ENCODE results near the gene CALHM3. TPM values are rescaled to one million over a fixed set of nuclear protein-coding genes. Genes with fewer than 3 reads are reported as not detected.

Gene CALHM3
- total RNA-seq, 1 donor from 2014 or later, result not detected

- DNase-seq (no peak), ATAC-seq (ENCODE audit: poor library complexity) (peak; percentile 69)
- intact Hi-C loops (cut with DNase I), result no loop called here
Measured at GRCh38 chr10:103481974-103482531, 3.0 kb upstream of the CALHM3 start.

DNA sequence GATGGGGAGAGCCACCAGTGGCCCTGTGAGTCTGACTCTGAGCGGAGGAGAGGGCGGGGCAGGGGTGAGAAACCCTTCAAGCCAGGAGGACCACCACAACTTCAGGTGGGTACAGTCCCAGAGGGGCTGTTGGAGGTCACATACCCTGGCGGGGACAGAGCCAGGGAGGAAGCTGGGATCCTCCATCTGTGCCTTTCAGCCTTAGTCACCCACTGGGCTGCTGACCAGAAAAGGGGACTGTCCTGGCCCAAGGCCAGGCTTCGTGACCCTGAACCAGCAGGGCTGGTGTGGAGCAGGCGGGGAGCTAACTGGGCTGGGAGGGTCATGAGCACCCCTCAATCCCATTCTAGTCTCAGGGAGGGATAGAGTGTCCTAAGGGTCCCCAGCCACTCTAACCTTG, 1.5 kb upstream of the CALHM3 start:
- ATAC-seq (ENCODE audit: poor library complexity), result no peak
- intact Hi-C loops (cut with DNase I), result no loop called here
- DNase-seq, result no peak

- DNase-seq, result no peak
- intact Hi-C loops (cut with DNase I), result no loop called here
- ATAC-seq (ENCODE audit: poor library complexity), result no peak
Measured at GRCh38 chr10:103478671-103479070, 369 bp downstream of the CALHM3 start.

DNA sequence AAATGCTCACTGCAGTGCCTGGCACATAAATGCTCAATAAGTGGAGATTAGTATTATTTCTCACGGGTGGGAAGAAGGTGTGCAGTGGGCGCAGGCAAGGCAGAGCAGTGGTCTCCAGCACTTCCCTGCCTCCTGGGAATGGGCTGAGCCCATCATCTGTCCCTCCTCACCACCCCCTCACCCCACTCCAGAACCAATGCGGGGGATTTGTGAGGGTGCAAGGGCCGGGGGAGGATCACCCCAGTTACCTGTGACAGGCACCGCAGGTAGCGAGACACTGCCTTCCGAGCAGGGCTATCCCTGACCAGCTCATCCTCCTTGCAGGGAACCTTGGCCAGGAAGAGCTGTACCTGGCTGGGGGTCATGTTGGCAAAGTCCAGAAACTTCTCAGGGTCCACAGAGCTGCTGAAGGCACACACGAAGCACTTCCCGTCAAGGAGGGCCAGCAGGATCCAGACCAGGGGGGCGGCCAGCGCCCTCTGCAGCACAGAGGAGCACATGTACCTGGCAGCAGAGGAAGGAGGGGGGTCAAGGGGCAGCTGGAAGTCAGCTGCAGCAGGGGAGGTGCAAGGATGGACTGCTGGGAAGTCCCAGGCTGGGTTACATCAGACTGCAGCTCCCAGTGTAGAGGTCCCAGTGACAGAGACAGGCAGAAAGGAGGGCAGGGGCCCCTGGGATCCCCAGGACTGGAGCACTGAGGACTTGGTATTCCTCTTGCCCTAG, 2.8 kb downstream of the CALHM3 start:
- intact Hi-C loops (cut with DNase I), result no loop called here
- no peak for DNase-seq
- no peak for ATAC-seq (ENCODE audit: poor library complexity)

DNA sequence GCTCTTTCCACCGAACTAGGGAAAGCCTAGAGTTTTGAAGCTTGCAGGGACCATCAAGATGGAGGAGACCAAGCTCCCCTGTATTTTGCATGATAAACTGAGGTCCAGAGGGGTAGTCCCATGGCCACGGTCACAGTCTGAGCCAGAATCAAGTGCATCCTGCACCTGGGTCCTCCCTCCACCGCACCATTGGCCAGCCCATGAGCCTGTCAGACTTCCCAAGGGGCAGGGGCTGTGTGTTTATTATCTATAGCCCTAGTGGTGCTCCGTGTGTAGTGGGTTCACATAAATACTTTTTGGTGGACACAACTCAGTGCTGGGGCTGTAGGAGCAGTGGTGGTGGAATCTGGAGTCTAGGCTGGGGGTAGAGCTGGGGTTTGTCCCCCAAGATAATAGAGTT, 3.6 kb downstream of the CALHM3 start:
- intact Hi-C loops (cut with DNase I), result no loop called here
- no peak for ATAC-seq (ENCODE audit: poor library complexity)
- no peak for DNase-seq

DNA sequence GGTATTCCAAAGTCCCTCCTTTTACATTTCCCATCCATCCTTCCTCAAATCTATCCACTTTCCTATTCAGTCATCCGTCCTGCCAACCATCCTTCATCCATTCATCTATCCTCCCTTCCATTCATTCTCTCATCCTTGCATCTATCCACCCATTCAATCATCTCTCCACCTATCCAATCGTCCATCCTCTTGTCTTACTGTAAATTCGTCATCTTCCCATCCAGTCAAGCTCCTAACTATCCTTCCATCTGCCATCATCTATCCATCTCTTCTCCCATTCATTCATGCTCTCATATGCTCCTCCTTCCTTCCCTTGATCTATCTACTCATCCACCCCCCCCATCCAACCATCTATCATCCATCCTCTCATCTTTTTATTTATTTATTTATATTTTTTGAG, 5.0 kb downstream of the CALHM3 start:
- DNase-seq (no peak), ATAC-seq (ENCODE audit: poor library complexity) (no peak)
- intact Hi-C loops (cut with DNase I), result no loop called here

DNA sequence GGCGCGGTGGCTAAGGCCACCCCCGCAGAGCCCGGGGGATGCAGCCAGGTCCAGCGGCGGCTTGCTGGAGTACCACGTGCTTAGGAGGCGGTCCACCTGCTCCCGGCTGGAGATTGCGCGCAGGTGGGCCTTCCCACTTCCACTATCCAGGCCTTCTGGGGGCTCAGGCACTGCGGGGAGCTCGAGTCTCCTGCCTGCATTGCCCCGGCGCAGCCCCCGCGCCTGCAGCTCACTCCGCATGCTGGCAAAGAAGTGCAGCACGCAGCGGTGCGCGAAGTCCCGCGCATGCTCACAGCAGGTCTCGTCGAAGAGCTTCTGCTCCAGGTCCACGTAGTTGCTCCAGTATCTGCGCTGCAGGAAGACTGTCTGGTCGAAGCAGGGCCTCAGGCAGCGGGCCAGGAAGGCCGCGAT, 5.8 kb downstream of the CALHM3 start:
- no peak for ATAC-seq (ENCODE audit: poor library complexity)
- intact Hi-C loops (cut with DNase I), result no loop called here
- DNase-seq, result no peak

DNA sequence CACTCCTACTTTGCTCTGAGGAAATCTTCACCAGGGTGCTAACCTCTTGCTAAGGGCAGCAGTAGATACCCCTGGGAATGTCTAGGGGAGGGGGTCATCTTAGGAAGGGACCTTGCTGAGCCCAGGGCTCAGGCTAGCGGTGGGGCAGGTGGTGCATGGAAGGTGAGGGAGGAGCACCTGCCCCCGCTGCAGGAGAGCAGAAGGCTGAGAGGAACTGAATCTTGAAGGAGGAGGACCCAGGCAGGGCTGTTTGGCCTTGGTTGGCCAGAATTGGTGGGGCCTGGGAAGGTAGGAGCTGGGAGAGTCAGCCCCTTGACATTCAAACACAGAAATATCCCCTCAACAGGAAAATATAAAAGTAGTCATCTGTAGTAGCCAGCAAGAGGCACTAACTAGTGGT, 7.0 kb downstream of the CALHM3 start:
- no peak for ATAC-seq (ENCODE audit: poor library complexity)
- intact Hi-C loops (cut with DNase I), result no loop called here
- DNase-seq, result no peak

DNA sequence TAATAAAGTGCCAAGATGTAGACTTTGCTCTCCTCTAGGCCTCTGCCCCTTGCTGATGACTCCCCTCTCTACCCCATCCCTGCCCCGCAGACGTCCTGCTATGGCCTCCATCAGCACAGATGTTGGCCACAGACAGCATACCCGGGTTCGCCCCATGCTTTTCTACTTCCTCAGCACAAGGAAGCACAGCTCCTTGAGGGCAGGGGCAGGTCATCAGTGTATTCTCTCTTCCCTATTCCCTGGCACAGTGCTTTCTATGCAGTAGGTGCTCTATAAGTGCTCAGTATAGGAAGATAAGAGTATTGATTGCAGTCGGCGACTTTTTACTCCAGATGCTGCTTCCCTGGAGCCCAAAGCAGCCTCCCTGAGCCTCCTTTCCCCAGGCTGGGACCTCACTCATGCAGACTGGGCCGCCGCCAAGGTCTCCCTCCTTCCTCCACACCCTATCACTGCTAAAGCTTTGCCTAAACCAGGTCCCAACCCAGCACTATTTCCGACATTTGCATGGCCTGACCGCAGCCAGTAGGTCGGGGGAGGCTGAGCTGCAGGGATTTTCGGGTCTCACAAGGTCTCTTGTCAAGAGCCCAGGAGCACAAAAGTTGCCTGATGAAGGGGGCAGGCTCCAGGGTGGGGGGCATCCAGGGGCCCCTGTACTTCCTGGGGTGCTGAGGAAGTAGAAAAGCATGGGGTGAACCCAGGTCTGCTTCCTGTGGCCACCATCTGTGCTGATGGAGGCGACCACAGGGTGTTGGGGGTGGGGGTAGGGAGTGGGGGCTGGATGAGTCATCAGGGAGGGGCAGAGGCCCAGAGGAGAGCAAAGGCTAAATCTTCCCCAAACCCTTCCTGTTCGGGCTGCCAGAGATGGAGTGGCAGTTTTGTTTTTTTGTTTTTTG, 8.0 kb downstream of the CALHM3 start:
- DNase-seq, result peak; percentile 75
- intact Hi-C loops (cut with DNase I), result no loop called here
- peak; percentile 76 for ATAC-seq (ENCODE audit: poor library complexity)

DNA sequence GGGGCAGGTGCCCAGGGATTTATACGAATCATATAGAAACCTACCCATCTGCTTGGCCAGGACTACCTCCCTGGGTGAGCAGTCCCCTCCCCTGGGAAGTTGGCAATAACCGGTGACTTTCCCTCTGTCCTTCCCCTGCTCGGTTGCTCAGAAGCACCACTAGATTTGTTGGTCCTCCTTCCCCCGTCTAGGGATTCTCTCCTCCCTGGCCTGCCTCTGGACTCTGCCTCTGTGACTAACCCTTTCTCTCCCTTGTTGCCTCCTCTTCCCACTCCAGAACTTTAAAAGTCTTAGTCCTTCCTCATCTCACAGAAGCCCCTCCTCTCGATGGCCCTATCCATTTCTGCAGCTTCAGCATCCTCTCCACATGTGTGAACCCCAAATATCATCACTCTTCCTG, 9.8 kb downstream of the CALHM3 start:
- DNase-seq, result no peak
- no peak for ATAC-seq (ENCODE audit: poor library complexity)
- intact Hi-C loops (cut with DNase I), result no loop called here

- DNase-seq (no peak), ATAC-seq (ENCODE audit: poor library complexity) (no peak)
- intact Hi-C loops (cut with DNase I), result no loop called here
Measured at GRCh38 chr10:103467406-103467805, 11.6 kb downstream of the CALHM3 start.

DNA sequence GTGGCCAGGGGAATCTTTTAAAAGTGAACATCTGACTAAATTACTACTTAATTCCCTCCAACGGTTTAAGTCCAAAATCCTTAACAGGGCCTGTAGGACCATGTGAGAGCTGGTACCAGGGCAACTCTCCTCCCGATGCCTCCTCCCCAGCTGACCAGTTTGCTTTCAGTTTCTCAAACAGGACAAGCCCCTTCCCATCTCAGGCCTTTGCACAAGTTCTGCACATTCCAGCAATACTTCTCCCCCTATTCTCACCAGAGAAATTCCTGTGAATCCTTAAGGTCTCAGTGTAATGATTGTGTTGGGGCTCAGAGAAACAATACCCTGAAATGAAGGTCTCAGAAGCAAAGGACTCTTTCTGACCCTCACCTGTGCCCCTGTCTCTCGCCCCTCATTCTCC, 12.3 kb downstream of the CALHM3 start:
- DNase-seq, result no peak
- intact Hi-C loops (cut with DNase I), result no loop called here
- no peak for ATAC-seq (ENCODE audit: poor library complexity)

DNA sequence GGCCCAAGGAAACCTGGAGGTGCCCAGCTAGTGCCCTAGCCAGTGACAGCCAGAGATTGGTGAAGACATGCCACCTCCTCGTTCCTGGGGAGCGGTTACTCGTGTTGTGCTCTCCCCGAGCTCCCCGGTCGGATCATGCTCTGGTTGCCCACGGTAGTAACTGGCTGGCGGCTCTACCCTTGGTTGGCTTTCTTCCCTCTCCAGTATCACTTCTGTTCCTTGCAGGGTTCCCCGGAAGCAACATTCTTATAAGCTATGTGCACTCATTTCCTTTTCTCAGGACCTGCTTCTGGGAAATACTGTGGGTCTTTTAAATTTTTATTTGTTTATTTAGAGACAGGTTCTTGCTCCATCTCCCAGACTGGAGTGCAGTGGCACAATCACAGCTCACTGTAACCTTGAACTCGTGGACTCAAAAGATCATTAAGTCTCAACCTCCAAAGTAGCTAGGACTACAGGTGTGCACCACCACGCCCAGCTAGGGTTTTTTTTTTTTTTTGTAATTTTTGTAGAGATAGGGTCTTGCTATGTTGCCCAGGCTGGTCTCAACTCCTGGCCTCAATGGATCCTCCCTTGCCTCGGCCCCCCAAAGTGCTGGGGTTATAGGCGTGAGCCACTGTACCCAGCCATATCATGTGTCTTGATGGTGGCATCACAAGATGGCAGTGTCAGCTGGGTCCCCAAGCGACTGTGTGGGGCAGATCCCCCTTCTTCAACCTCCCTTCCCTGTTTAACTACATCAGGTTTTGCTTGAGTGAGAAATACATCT, 13.4 kb downstream of the CALHM3 start:
- DNase-seq, result no peak
- ATAC-seq (ENCODE audit: poor library complexity), result no peak
- intact Hi-C loops (cut with DNase I), result no loop called here

GRCh38 chr10:103463499-103463898, 15.5 kb downstream of the CALHM3 start:
- DNase-seq (no peak), ATAC-seq (ENCODE audit: poor library complexity) (no peak)
- intact Hi-C loops (cut with DNase I), result no loop called here

- ATAC-seq (ENCODE audit: poor library complexity) (no peak), DNase-seq (no peak)
Measured at GRCh38 chr10:103459615-103460014, 19.4 kb downstream of the CALHM3 start.

DNA sequence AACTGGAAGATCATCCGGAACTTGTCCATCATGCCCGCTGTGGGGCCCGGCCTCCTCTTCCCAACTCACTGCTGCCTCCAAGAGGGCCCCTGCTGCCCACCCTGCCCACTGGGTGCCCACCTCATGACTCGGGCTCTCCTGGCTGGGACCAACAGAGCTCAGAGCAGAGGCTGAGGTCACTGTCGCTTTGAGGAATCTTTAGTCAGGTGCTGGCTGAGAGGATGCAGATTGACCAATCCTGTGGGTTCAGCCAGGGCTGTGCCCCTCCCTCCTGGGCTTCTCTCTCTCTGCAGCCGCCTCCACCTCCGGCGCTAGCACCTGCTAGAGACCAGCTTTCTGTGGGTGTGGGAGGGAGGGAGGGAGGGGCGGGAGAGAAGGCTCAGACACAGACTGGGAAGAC, 20.3 kb downstream of the CALHM3 start, which contains the start of gene CALHM1:
CALHM1 (minus strand) TSS at position 181 of the 400 bp plus-strand sequence; CDS start at position 32, 149 bp downstream.
- intact Hi-C loops (cut with DNase I), result no loop called here
- ATAC-seq (ENCODE audit: poor library complexity), result no peak
- DNase-seq, result no peak

More at GRCh38 chr10:103459615-103460014, 19.4 kb downstream of the CALHM3 start:
- intact Hi-C loops (cut with DNase I), result no loop called here

DNA sequence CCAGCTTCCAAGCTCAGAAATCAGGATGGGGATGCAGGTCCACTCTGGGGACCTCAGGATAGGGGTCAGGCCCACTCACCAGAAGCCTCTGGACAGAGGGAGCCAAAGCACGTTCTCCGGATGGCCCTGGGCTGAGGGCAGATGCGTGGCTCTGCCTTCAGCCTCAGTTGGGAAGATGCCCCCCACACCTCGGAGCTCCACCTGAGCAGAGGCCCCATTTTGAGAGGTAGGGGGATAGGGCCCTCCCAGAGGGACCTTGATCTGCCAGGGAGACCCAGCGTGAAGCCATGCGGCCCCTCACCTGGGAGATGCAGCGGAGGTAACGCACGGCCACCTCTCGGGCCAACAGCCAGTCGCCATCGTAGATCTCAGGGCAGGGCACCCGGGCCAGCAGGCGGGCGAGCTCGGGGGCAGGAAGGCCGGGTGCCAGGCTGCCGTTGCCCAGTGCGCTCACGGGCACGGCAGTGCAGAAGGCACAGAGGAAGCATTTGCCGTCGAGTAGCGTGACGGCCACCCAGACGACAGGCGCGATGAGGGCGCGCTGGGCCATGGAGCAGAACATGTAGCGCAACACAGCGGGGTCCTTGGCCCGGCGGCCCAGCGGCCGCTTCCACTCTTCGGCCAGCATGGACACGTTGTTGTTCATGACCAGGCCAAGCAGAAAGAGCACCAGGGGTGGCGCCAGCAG, 21.0 kb downstream of the CALHM3 start:
- no peak for ATAC-seq (ENCODE audit: poor library complexity)
- no peak for DNase-seq
- intact Hi-C loops (cut with DNase I), result no loop called here

DNA sequence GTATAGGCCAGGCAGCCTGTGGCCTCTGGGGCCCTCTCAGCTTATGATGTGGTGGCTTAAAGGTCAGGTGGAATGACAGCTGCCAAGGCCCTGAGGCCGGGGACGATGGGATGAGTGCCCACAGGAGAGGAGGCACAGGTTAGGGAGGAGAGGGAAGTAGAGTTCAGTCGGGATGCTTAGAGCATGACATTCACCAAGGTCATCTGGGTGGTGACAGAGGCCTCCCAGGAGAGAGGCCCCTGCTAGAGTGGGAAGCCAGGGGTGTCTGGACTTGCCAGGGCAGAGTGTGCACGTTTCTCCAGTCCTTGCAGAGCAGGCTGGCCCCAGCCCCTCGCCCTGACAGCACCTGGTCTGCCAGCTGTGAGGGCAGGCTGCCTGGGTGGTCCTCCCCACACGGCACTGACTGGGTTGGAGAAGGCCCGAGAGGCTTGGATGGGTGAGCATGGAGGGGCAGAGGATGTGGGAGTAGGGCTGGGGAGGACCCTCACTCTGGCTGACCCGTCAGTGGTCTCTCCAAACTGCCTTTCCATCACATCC, 21.8 kb downstream of the CALHM3 start:
- intact Hi-C loops (cut with DNase I), result no loop called here
- ATAC-seq (ENCODE audit: poor library complexity) (no peak), DNase-seq (no peak)

Measured in Right ventricle myocardium superior (tissue), 1 donor.